Stimulated activated CD4-positive, alpha-beta T cell treated with anti-CD3 and anti-CD28 coated beads, Interleukin-4, amount 100 ng/mL, for 24 hours (primary cell): ENCODE measurements around the gene SERPINA1.
"Not testable (repeated sequence)": the region's sequence is repeated elsewhere in the genome, so short reads cannot be mapped to it uniquely, and the experiment has no call there.

Experiments
- DNase-seq: peaks from one replicate; pipeline ENCODE4 v3.0.0-alpha.2; 2020

The SERPINA1 gene

GRCh38 chr14:94368956-94369355 is 19.4 kb downstream of the SERPINA1 start:
- DNase-seq: no peak

DNA sequence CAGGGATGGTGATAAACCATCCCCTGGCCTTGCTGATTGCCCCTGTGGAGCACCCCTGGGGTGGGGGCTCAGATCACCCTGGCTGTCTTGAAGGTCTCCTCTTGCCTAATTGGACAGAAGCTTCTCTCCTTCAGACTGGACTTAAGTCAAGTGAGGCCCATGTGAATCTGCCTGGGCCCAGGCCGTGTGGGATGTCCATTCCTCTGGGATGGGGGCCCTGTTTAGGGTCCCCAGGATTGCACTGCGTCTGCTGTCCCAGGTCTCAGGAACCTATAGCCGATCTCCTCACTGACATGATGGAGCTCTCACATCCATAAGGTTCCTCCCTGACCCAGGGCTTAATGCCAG is 20.2 kb downstream of the SERPINA1 start:
- no peak for DNase-seq

GRCh38 chr14:94367347-94368242 is 20.8 kb downstream of the SERPINA1 start:
- DNase-seq: no peak

GRCh38 chr14:94366146-94366915 is 22.1 kb downstream of the SERPINA1 start, which contains the start of gene SERPINA2:
TSS of gene SERPINA2 (minus strand) at chr14:94366698.
- DNase-seq: no peak

DNA sequence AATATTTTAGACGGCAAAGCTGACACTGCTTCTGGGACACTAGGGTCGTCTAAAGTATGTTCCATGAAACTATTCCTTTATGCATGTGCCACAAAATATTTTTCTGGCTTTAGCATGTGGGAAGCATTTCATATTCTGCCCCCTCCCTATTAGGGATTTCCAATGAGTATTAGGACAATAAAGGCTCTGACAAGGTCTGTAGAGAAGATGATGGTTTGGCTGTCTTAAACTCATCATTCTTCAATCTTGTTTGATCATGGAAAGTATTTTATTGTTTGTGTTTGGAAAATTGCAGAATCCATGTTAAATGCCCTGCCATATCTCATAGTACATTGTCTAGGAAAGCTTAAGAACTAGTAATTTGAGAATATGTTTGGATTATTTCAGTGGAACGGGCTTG is 22.8 kb downstream of the SERPINA1 start:
- no peak for DNase-seq

DNA sequence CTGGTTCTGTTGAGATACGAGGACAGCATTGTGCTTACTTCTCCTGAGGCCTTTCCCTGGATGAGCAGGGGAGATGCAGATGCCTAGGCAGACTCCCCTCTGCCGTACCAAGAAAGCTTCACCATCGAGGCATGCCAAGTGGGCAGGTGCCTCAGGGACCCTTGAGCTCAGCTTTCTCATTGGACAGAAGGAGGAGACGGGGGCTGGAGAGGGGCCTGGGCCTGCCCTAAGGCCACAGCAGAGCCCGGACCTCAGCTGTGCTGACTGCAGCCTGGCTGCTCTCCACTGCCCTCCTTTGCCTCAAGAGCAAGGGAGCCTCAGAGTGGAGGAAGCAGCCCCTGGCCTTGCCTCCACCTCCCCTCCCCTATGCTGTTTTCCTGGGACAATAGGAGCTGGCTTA is 23.4 kb downstream of the SERPINA1 start:
- DNase-seq: no peak

- no peak for DNase-seq
Observed at GRCh38 chr14:94364037-94364436, 24.4 kb downstream of the SERPINA1 start.

DNA sequence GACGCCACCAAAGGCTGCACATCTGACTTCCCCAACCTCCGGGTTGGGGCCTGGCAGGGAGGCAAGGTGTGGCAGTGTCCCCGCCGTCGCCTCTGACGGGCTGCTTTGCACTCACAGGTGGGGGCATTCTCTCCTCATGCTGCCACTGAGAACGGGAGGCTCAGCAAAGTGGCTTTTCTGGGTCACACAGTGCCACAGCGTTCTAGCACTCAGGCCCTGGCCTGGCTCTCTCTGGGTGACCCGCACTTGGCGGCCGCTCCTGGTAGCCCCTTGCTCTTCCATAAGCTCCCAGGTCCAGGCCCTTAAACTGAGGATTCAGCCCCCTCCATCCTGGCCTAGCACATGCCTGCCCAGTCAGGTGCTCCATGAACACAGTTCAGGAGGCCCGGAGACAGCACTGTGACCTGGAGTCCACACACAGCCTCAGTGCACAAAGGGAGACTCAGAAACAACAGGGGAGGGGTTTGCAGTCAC is 25.2 kb downstream of the SERPINA1 start:
- DNase-seq: no peak

GRCh38 chr14:94362614-94363133 is 25.7 kb downstream of the SERPINA1 start:
- no peak for DNase-seq

DNA sequence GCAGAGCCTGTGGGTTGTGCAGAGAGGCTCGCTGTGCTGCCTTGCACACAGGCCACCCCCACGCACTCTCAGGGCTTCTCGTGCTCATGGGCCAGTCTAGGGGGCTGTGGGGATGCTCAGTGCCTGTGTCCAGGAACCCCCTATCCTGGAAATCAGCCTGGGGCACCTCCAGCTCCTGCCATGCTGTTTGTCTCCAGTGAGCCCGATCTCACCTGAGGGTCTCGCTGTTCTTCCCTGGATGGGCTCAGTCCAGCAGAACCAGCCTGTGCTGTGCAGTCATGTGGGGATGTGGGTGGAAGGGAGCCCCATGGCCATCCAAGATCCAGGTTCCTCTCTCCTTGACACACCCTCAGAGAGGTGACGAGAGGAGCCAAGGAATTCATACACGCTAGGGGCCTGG is 26.7 kb downstream of the SERPINA1 start:
- DNase-seq: no peak

- DNase-seq: no peak
Observed at GRCh38 chr14:94360945-94361565, 27.3 kb downstream of the SERPINA1 start.

DNA sequence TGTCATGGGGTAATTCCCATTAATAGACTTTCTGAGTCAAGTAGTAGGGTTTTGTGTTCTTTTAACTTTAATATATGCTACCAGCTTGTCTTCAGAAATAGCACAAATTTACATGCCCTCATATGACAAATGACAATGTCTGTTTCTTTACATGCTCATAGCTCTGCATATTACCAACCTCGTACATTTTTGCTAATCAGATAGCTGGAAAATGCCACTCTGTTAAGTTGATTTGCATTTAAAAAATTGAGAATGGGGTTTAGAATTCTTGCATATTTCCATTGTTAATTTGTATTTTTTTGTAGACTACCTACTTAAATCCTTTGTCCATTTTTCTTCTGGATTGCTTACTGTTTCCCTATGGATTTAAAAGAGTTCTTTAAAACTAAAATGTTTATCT is 31.2 kb downstream of the SERPINA1 start:
- DNase-seq: no peak

DNA sequence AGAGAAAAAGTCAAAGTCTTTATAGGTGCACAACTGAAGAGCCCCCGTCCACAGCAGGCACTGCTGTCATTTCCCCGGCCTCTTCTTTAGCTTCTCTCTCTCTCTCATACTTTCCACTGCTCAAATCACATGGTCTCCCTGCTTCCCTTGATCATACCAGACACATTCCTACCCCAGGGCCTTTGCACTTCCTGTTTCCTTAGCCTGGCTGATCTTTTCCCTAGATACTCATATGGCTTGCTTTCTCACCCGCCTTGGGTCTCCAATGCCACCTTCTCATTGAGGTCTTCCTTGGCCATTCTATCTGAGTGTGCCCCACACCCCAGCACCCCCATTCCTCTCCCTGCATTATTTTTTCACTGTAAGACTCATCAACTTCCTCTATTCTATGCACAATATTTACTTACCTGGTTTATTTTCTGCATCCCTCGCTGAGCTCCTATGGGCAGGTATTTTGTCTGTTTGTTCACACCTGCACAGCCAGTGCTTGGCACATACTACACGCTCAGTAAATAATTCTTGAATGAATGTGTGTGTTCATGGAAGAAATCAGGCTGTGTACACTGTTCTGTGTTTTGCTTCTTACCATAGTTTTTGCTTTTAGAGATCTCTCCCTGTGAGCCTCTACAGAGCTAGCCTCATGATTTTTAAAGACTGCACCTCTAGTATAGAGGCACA is 31.9 kb downstream of the SERPINA1 start:
- no peak for DNase-seq

GRCh38 chr14:94355191-94355794 is 33.1 kb downstream of the SERPINA1 start:
- no peak for DNase-seq

GRCh38 chr14:94354638-94355185 is 33.7 kb downstream of the SERPINA1 start:
- no peak for DNase-seq

DNA sequence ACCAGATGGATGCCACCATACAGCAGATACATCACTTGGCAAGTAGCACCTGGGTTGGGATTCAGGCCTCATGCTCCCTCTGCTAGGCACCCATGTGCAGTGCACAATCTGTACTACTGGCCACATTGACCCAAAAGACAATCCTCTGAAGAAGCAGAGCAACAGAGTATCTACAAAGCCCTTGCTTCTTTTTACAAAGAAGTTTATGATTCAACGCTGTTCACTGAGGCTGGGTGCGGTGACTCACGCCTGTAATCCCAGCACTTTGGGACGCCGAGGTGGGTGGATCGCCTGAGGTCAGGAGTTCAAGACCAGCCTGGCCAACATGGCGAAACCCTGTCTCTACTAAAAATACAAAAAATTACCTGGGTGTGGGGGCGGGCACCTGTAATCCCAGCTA is 34.2 kb downstream of the SERPINA1 start:
- not testable (repeated sequence) for DNase-seq

DNA sequence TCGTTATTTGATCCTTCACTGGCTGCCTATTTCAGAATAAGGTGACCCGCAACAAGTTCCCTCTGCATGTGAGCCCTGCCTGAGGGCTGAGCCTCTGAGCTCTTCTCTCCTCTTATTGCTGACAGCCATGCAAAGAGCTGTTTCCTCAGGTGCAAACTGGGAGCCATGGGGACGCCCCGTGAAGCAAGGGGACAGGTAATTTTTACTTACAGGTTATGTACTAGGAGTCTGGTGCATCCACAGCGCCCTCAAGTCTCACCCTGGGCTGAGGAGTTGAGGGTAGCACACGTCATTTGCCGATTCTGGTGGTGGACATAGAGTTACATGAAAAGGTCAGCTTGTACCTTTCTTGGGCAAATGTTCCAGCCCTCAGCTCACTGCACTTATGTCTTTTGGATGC is 39.1 kb downstream of the SERPINA1 start:
- no peak for DNase-seq

DNA sequence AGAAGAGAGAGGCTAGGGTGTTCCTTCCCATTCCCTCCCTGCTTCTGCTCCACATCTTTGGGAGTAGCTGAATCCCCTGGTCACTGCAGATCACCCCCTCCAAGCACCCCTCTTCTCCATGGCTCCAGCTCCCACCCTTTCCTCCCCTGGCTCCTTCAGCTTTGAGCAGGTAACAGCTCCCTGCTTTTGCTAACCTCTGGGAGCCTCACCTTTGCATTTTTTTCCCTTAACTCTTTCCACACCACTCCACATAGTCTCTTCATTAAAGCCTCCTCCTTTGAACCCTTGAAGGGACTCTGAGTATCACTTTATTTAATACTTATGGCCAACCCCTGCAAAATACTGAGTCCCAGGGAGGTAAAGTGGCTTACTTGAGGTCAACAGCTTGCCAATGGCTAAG is 39.6 kb downstream of the SERPINA1 start:
- no peak for DNase-seq

DNA sequence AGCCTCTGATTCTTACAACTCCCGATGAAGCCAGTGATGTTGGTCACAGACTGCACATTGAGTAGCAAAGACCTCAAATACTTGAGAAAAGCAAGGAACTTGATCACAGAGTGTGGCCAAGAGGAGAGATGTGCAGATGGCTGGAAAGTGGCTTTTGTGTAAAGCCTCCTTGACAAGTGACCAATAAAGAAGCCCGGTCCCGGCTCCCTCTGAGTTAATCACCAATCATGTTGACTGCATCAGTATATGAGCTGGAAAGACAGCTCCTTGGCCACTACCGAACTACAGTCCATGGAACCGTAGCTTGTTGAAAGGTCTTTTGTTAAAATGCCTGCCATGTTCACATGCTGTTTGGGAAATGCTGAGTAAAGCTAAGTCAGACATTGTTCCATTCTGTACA is 41.6 kb downstream of the SERPINA1 start:
- no peak for DNase-seq

DNA sequence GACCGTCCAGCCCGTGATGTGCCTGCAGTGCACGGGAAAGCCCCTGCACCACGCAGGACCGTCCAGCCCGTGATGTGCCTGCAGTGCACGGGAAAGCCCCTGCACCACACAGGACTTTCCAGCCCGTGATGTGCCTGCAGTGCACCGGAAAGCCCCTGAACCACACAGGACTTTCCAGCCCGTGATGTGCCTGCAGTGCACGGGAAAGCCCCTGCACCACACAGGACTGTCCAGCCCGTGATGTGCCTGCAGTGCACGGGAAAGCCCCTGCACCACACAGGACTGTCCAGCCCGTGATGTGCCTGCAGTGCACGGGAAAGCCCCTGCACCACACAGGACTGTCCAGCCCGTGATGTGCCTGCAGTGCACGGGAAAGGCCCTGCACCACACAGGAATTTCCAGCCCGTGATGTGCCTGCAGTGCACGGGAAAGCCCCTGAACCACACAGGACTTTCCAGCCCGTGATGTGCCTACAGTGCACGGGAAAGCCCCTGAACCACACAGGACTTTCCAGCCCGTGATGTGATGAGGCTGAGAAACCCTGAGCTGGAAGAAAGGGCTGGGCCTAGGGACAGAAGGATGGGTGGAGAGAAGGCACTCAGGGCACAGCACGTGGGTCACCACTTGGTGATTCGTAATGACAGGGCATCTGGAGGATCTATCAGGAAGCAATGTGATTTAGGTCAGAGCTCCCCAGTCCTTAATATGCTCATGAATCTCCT is 42.2 kb downstream of the SERPINA1 start:
- DNase-seq: peak; percentile 73

GRCh38 chr14:94345344-94346064 is 42.9 kb downstream of the SERPINA1 start:
- no peak for DNase-seq
